Keratinocyte (primary cell): Measurements from ENCODE around the gene GNG8. TPM values are rescaled to one million over a fixed set of nuclear protein-coding genes. Genes with fewer than 3 reads are reported as not detected.

Experiments
- DNase-seq: peaks from one replicate; pipeline ENCODE4 v3.0.0-alpha.2; 2011; ENCODE audit warnings: low read depth, missing footprints, low spot score
- FAIRE-seq: peaks from 2 replicates; lab custom pipeline; 2011; peaks lifted over from hg19 to GRCh38; lab: Jason Lieb, UNC
- H2AFZ ChIP-seq: 2 replicates; pipeline ENCODE4 v1.6.0; 2012; ENCODE audit warnings: low read length, control low read depth, inconsistent platforms; ENCODE audit not compliant: control insufficient read depth
- H3K27ac ChIP-seq: 2 replicates; pipeline ENCODE4 v1.5.1; 2011; ENCODE audit warnings: low read length; ENCODE audit not compliant: control insufficient read depth, insufficient read depth
- H3K27me3 ChIP-seq: 3 replicates; pipeline ENCODE4 v1.6.0; 2011; ENCODE audit warnings: low read length; ENCODE audit not compliant: control insufficient read depth, insufficient read depth; ENCODE audit errors: extremely low read depth
- H3K36me3 ChIP-seq, 2 experiments: 2 replicates in 1 of 2; 3 replicates in 1 of 2; pipeline ENCODE4 v1.5.1; 2011; ENCODE audit warnings: low read length in 2 of 2, mild to moderate bottlenecking in 1 of 2; ENCODE audit not compliant: control insufficient read depth in 2 of 2, insufficient read depth in 2 of 2; ENCODE audit errors: extremely low read depth in 1 of 2
- H3K4me1 ChIP-seq: 3 replicates; pipeline ENCODE4 v1.5.1; 2011; ENCODE audit warnings: low read length; ENCODE audit not compliant: control insufficient read depth, insufficient read depth; ENCODE audit errors: extremely low read depth
- H3K4me2 ChIP-seq: 3 replicates; pipeline ENCODE4 v1.6.0; 2011; ENCODE audit warnings: low read depth, low read length; ENCODE audit not compliant: control insufficient read depth, insufficient read depth; ENCODE audit errors: extremely low read depth
- H3K4me3 ChIP-seq, 3 experiments: fragments of 200-600 bp in 1 of 3; sonication (generic) in 1 of 3; 2 replicates in 2 of 3; 3 replicates in 1 of 3; pipeline ENCODE4 v1.5.1; 2011 to 2016; ENCODE audit warnings: low read length in 3 of 3, mild to moderate bottlenecking in 3 of 3, control low read depth in 2 of 3, inconsistent platforms in 1 of 3, low read depth in 1 of 3, mixed read lengths in 1 of 3, mixed run types in 1 of 3, moderate library complexity in 1 of 3; ENCODE audit not compliant: control insufficient read depth in 2 of 3, insufficient read depth in 2 of 3; ENCODE audit errors: extremely low read depth in 1 of 3
- H3K79me2 ChIP-seq: 2 replicates; pipeline ENCODE4 v1.6.0; 2012; ENCODE audit warnings: low read length; ENCODE audit not compliant: control insufficient read depth, insufficient read depth
- H3K9ac ChIP-seq: 3 replicates; pipeline ENCODE4 v1.6.0; 2011; ENCODE audit warnings: low read length; ENCODE audit not compliant: control insufficient read depth, insufficient read depth; ENCODE audit errors: extremely low read depth
- H3K9me1 ChIP-seq: 3 replicates; pipeline ENCODE4 v1.6.0; 2011; ENCODE audit warnings: low read length; ENCODE audit not compliant: control insufficient read depth, insufficient read depth; ENCODE audit errors: extremely low read depth
- H3K9me3 ChIP-seq: 2 replicates; pipeline ENCODE4 v1.5.1; 2012; ENCODE audit warnings: low read depth, low read length; ENCODE audit not compliant: control insufficient read depth
- H4K20me1 ChIP-seq: 3 replicates; pipeline ENCODE4 v1.6.0; 2011; ENCODE audit warnings: low read length; ENCODE audit not compliant: control insufficient read depth, insufficient read depth; ENCODE audit errors: extremely low read depth
- EZH2 ChIP-seq: IDR thresholded peaks from one replicate; pipeline ENCODE4 v1.6.1; 2012; ENCODE audit warnings: inconsistent platforms, mild to moderate bottlenecking, low read length, moderate library complexity
- dilution Hi-C: fragments of 300-500 bp; cut with MboI; formaldehyde crosslinking; loops from one replicate; pipeline ENCODE4 v1.7.0; 2020; ENCODE audit warnings: low sequenced_read_pairs; ENCODE audit not compliant: extremely low pct_ligation_motif_present
- polyA plus RNA-seq, 5 experiments: library from polyadenylated mRNA; depleted of rRNA in 3 of 5; stranded (reverse) in 3 of 5; stranded (forward) in 1 of 5; unstranded in 1 of 5; fragments of >200 nt; gene quantifications; 1 replicate in 1 of 5; 2 replicates in 3 of 5; 3 replicates in 1 of 5; pipeline versions ENCODE4 v1.2.1 to v1.2.3, GENCODE V29; 2011 to 2012; ENCODE audit warnings: missing spikeins in 2 of 5, low read depth in 1 of 5, low replicate concordance in 1 of 5
- TF ChIP-seq, protein P1 (sequence below), 3 experiments: IDR thresholded peaks in 1 of 3; conservative IDR thresholded peaks in 1 of 3; optimal IDR thresholded peaks in 1 of 3; 2 replicates in 2 of 3; 3 replicates in 1 of 3; pipeline versions ENCODE3 to v1.5.1; 2011; ENCODE audit warnings: low read length in 3 of 3, mild to moderate bottlenecking in 3 of 3, moderate library complexity in 2 of 3, control low read depth in 1 of 3, inconsistent platforms in 1 of 3; ENCODE audit not compliant: insufficient read depth in 2 of 3; ENCODE audit errors: extremely low read depth in 1 of 3

Gene GNG8
- polyA plus RNA-seq, 1 donor (not counting 4 experiments of a cell fraction or from before 2014, with no cell fraction given): not detected

DNA sequence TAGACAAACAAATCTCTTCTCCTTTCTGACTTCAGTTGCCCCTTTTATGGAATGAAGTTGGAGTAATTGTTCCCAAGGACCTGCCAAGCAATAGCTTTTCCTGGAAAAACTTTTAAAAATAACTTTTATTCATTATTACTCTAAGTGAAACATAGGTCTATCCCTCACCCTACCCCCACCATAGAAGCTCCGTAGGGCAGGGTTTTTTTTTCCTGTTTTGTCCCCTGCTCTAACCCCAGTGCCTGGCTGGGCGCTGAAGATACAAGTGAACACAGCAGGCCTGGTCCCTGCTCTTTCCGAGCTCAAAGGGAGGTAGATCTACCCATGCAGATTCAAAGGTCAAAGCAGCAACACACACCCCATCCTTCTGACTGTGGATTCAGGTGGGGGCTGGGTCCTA is 8.7 kb upstream of the GNG8 start:
- peaks cover 3% of the 10 kb centered on the region for H3K4me1 ChIP-seq
- DNase-seq (no peak), FAIRE-seq (no peak)
- H3K79me2 ChIP-seq: no peaks in the 10 kb centered on the region
- no peak for TF ChIP-seq EZH2
- TF ChIP-seq, protein P1, sequence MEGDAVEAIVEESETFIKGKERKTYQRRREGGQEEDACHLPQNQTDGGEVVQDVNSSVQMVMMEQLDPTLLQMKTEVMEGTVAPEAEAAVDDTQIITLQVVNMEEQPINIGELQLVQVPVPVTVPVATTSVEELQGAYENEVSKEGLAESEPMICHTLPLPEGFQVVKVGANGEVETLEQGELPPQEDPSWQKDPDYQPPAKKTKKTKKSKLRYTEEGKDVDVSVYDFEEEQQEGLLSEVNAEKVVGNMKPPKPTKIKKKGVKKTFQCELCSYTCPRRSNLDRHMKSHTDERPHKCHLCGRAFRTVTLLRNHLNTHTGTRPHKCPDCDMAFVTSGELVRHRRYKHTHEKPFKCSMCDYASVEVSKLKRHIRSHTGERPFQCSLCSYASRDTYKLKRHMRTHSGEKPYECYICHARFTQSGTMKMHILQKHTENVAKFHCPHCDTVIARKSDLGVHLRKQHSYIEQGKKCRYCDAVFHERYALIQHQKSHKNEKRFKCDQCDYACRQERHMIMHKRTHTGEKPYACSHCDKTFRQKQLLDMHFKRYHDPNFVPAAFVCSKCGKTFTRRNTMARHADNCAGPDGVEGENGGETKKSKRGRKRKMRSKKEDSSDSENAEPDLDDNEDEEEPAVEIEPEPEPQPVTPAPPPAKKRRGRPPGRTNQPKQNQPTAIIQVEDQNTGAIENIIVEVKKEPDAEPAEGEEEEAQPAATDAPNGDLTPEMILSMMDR (optimal IDR thresholded peaks at IDR 0.05 in 1 of 3, IDR thresholded peaks at IDR 0.05 in 1 of 3, conservative IDR thresholded peaks at IDR 0.05 in 1 of 3; ENCODE audit: extremely low read depth in 1 of 3, insufficient read depth in 2 of 3, low read length in 3 of 3): no peak
- H2AFZ ChIP-seq: no peak overlapping the region
- H3K36me3 ChIP-seq: no peaks in the 10 kb centered on the region
- H4K20me1 ChIP-seq: no peaks in the 10 kb centered on the region
- dilution Hi-C loops: no loop called here
- no peak overlapping the region for H3K9ac ChIP-seq
- H3K27me3 ChIP-seq: peaks cover 48% of the 10 kb centered on the region
- H3K4me3 ChIP-seq: no peak overlapping the region
- no peak overlapping the region for H3K27ac ChIP-seq
- H3K4me2 ChIP-seq: no peak overlapping the region
- H3K9me3 ChIP-seq: peaks cover 9% of the 10 kb centered on the region
- no peaks in the 10 kb centered on the region for H3K9me1 ChIP-seq

DNA sequence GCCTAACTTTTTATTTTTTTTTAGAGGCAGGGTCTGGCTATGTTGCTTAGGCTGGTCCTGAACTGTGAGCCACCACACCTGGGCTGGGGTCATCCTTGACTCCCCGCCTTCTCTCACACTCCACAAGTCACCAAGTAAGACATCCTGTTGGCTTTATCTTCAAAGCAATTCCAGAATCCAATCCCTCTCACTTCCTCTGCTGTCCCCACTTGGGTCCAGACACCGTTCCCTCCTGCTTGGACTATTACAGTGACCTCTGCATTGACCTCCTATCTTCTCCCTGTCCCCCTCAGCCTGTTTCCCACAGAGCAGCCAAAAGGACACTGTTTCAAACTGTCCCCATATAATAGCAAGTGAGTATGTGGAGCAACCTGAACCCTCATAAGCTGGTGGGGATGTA is 4.7 kb upstream of the GNG8 start:
- TF ChIP-seq, protein P1 (optimal IDR thresholded peaks at IDR 0.05 in 1 of 3, IDR thresholded peaks at IDR 0.05 in 1 of 3, conservative IDR thresholded peaks at IDR 0.05 in 1 of 3; ENCODE audit: extremely low read depth in 1 of 3, insufficient read depth in 2 of 3, low read length in 3 of 3): no peak
- TF ChIP-seq EZH2: no peak
- no peak for DNase-seq
- peaks cover 54% of the 10 kb centered on the region for H3K27me3 ChIP-seq
- H3K9me1 ChIP-seq: no peaks in the 10 kb centered on the region
- H3K4me1 ChIP-seq: peaks cover 18% of the 10 kb centered on the region
- H3K27ac ChIP-seq: no peak overlapping the region
- no peaks in the 10 kb centered on the region for H3K9me3 ChIP-seq
- no peaks in the 10 kb centered on the region for H3K36me3 ChIP-seq
- FAIRE-seq: no peak
- dilution Hi-C loops: no loop called here
- no peak overlapping the region for H3K9ac ChIP-seq
- H3K4me3 ChIP-seq: no peak overlapping the region
- H2AFZ ChIP-seq: no peak overlapping the region
- no peak overlapping the region for H3K4me2 ChIP-seq
- H4K20me1 ChIP-seq: no peaks in the 10 kb centered on the region
- no peaks in the 10 kb centered on the region for H3K79me2 ChIP-seq
